ENCODE results near the gene ANKS1A. TPM values are rescaled to one million over a fixed set of nuclear protein-coding genes. Genes with fewer than 3 reads are reported as not detected.

Gene ANKS1A
- polyA plus RNA-seq, 4 donors, result 6.5 to 29.9 (median 10.8) TPM

- FAIRE-seq (no peak), DNase-seq (no peak)
- no peak overlapping the region for H3K4me3 ChIP-seq (ENCODE audit: low read depth in 1 of 3, low read length in 3 of 3)
- no peak overlapping the region for H3K27ac ChIP-seq (ENCODE audit: low read depth in 1 of 3, low read length in 2 of 3)
- WGBS, 3 donors, result 82 to 86% (median 84%) methylated on average over 9 of the region's 9 CpGs
- peaks cover 8 to 34% (median 17%) of the 10 kb centered on the region in 3 donors for H3K4me1 ChIP-seq (ENCODE audit: control insufficient read depth in 3 of 3, insufficient read depth in 2 of 3, low read depth in 1 of 3, low read length in 2 of 3)
- peaks cover 0 to 18% (median 0%) of the 10 kb centered on the region in 3 donors for H3K36me3 ChIP-seq (ENCODE audit: control insufficient read depth in 3 of 3, insufficient read depth in 2 of 3, low read depth in 1 of 3, low read length in 3 of 3)
- H3K9me3 ChIP-seq (ENCODE audit: control insufficient read depth in 2 of 2, insufficient read depth in 1 of 2, low read depth in 1 of 2, low read length in 1 of 2), result no peaks in the 10 kb centered on the region
- H3K27me3 ChIP-seq (ENCODE audit: control insufficient read depth in 3 of 3, insufficient read depth in 3 of 3, low read length in 3 of 3), result no peaks in the 10 kb centered on the region
Observed at GRCh38 chr6:35028781-35029769, 140.0 kb downstream of the ANKS1A start.

- Histone ChIP-seq H3K4me1 (ENCODE audit: control insufficient read depth in 3 of 3, insufficient read depth in 2 of 3, low read depth in 1 of 3, low read length in 2 of 3) (peaks cover 11 to 32% (median 14%) of the 10 kb centered on the region in 3 donors), H3K4me3 (ENCODE audit: low read depth in 1 of 3, low read length in 3 of 3) (no peak overlapping the region), H3K27ac (ENCODE audit: low read depth in 1 of 3, low read length in 2 of 3) (no peak overlapping the region), H3K9me3 (ENCODE audit: control insufficient read depth in 2 of 2, insufficient read depth in 1 of 2, low read depth in 1 of 2, low read length in 1 of 2) (no peaks in the 10 kb centered on the region), H3K36me3 (ENCODE audit: control insufficient read depth in 3 of 3, insufficient read depth in 2 of 3, low read depth in 1 of 3, low read length in 3 of 3) (peaks cover 0 to 22% (median 0%) of the 10 kb centered on the region in 3 donors), H3K27me3 (ENCODE audit: control insufficient read depth in 3 of 3, insufficient read depth in 3 of 3, low read length in 3 of 3) (no peaks in the 10 kb centered on the region)
- FAIRE-seq (no peak), DNase-seq (no peak)
- 75 to 99% (median 94%) methylated on average over 2 of the region's 2 CpGs for WGBS, 3 donors
Observed at GRCh38 chr6:35030099-35030498, 141.0 kb downstream of the ANKS1A start.

DNA sequence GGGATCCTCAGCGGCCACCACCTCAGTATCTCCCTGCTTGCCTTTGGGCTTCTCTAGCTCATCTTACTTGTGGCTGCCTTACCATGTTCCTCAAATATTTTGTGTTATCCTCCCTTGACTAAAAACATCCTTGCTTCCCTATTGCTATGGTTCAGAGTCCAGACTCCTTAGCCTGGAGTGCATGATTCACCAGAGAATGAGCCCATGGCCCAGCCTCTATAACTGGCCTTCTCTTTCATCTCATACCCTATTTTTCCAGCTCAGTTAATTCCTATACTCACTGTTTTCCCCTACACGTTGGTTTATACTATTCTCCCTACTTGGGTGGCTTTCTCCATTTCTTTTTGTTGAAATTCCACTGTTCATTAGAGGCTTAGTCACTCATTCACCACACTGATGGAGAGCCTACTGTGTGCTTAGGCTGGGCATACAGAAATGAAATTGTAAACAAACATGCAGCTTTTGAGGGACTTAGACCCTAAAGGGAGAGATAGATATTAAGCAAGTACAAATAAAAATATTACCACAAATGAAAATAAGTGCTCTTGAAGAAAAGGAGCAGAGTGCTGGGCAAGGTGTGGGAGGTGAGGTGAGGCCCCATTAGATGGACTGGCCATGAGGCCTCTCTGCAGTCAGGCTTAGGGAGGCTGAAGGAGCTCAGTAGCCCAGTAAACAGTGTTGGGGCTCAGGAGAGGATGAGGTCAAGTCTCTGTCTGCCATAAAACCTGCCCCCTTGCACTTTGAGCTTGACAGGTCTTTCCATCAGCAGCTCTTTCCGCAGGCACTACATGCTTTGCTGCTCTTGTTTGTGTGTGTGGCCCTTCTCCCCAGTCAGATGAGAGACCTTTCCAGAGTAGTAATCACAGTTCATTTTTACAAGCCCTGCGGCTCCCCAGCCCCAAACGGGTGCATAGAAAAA is 142.8 kb downstream of the ANKS1A start:
- no peaks in the 10 kb centered on the region for H3K9me3 ChIP-seq (ENCODE audit: control insufficient read depth in 2 of 2, insufficient read depth in 1 of 2, low read depth in 1 of 2, low read length in 1 of 2)
- H3K4me1 ChIP-seq (ENCODE audit: control insufficient read depth in 3 of 3, insufficient read depth in 2 of 3, low read depth in 1 of 3, low read length in 2 of 3), result peaks cover 7 to 28% (median 13%) of the 10 kb centered on the region in 3 donors
- no peak for FAIRE-seq
- no peak overlapping the region for H3K4me3 ChIP-seq (ENCODE audit: low read depth in 1 of 3, low read length in 3 of 3)
- H3K27ac ChIP-seq (ENCODE audit: low read depth in 1 of 3, low read length in 2 of 3), result peak overlapping the region; percentile 0 to 54 (median 8)
- WGBS, 3 donors, result 41 to 66% (median 58%) methylated on average over 5 of the region's 5 CpGs
- peak; percentile 81 to 86 for DNase-seq
- peaks cover 0 to 34% (median 0%) of the 10 kb centered on the region in 3 donors for H3K36me3 ChIP-seq (ENCODE audit: control insufficient read depth in 3 of 3, insufficient read depth in 2 of 3, low read depth in 1 of 3, low read length in 3 of 3)
- no peaks in the 10 kb centered on the region for H3K27me3 ChIP-seq (ENCODE audit: control insufficient read depth in 3 of 3, insufficient read depth in 3 of 3, low read length in 3 of 3)

DNA sequence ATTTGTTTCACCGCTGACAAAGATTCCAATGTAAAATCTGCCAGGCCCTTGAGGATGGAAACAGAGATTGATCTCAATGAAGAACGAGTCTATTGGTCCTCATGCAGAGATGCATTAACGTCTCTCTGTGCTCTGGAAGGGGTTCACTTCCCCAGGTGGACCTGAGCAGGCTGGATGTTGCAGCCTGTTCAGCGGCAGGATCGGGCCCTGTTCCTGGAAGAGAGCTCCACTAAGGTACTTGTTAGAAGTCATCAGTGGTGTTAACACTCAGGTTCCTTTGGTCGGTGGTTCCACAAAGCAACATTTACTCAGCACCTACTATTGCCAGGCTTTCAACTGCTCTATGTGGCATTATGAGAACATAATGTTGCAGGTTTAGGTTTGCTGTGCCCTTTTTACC is 144.6 kb downstream of the ANKS1A start:
- no peak for DNase-seq
- FAIRE-seq, result no peak
- Histone ChIP-seq H3K4me3 (ENCODE audit: low read depth in 1 of 3, low read length in 3 of 3) (no peak overlapping the region), H3K9me3 (ENCODE audit: control insufficient read depth in 2 of 2, insufficient read depth in 1 of 2, low read depth in 1 of 2, low read length in 1 of 2) (no peaks in the 10 kb centered on the region), H3K27ac (ENCODE audit: low read depth in 1 of 3, low read length in 2 of 3) (peak overlapping the region in 1 of 3 donors; percentile 1), H3K27me3 (ENCODE audit: control insufficient read depth in 3 of 3, insufficient read depth in 3 of 3, low read length in 3 of 3) (no peaks in the 10 kb centered on the region), H3K36me3 (ENCODE audit: control insufficient read depth in 3 of 3, insufficient read depth in 2 of 3, low read depth in 1 of 3, low read length in 3 of 3) (peaks cover 0 to 41% (median 0%) of the 10 kb centered on the region in 3 donors), H3K4me1 (ENCODE audit: control insufficient read depth in 3 of 3, insufficient read depth in 2 of 3, low read depth in 1 of 3, low read length in 2 of 3) (peaks cover 7 to 28% (median 13%) of the 10 kb centered on the region in 3 donors)
- WGBS, 3 donors, result 89 to 97% (median 92%) methylated on average over 6 of the region's 6 CpGs

GRCh38 chr6:35034411-35035191 is 145.5 kb downstream of the ANKS1A start:
- Histone ChIP-seq H3K27ac (ENCODE audit: low read depth in 1 of 3, low read length in 2 of 3) (peak overlapping the region; percentile 9 to 84 (median 36)), H3K9me3 (ENCODE audit: control insufficient read depth in 2 of 2, insufficient read depth in 1 of 2, low read depth in 1 of 2, low read length in 1 of 2) (no peaks in the 10 kb centered on the region), H3K4me3 (ENCODE audit: low read depth in 1 of 3, low read length in 3 of 3) (no peak overlapping the region), H3K4me1 (ENCODE audit: control insufficient read depth in 3 of 3, insufficient read depth in 2 of 3, low read depth in 1 of 3, low read length in 2 of 3) (peaks cover 7 to 28% (median 13%) of the 10 kb centered on the region in 3 donors), H3K36me3 (ENCODE audit: control insufficient read depth in 3 of 3, insufficient read depth in 2 of 3, low read depth in 1 of 3, low read length in 3 of 3) (peaks cover 0 to 45% (median 0%) of the 10 kb centered on the region in 3 donors), H3K27me3 (ENCODE audit: control insufficient read depth in 3 of 3, insufficient read depth in 3 of 3, low read length in 3 of 3) (no peaks in the 10 kb centered on the region)
- WGBS, 3 donors, result 30 to 48% (median 38%) methylated on average over 13 of the region's 13 CpGs
- FAIRE-seq, result no peak
- peak; percentile 67 to 93 for DNase-seq

- FAIRE-seq (no peak), DNase-seq (no peak)
- Histone ChIP-seq H3K27ac (ENCODE audit: low read depth in 1 of 3, low read length in 2 of 3) (peak overlapping the region in 1 of 3 donors; percentile 84), H3K4me1 (ENCODE audit: control insufficient read depth in 3 of 3, insufficient read depth in 2 of 3, low read depth in 1 of 3, low read length in 2 of 3) (peaks cover 7 to 28% (median 13%) of the 10 kb centered on the region in 3 donors), H3K27me3 (ENCODE audit: control insufficient read depth in 3 of 3, insufficient read depth in 3 of 3, low read length in 3 of 3) (no peaks in the 10 kb centered on the region), H3K9me3 (ENCODE audit: control insufficient read depth in 2 of 2, insufficient read depth in 1 of 2, low read depth in 1 of 2, low read length in 1 of 2) (no peaks in the 10 kb centered on the region), H3K4me3 (ENCODE audit: low read depth in 1 of 3, low read length in 3 of 3) (no peak overlapping the region), H3K36me3 (ENCODE audit: control insufficient read depth in 3 of 3, insufficient read depth in 2 of 3, low read depth in 1 of 3, low read length in 3 of 3) (peaks cover 0 to 48% (median 0%) of the 10 kb centered on the region in 3 donors)
- WGBS, 3 donors, result 65 to 73% (median 72%) methylated on average over 5 of the region's 5 CpGs
Observed at GRCh38 chr6:35035481-35036030, 146.5 kb downstream of the ANKS1A start.

GRCh38 chr6:35036059-35036827 is 147.2 kb downstream of the ANKS1A start:
- no peak overlapping the region for H3K4me3 ChIP-seq (ENCODE audit: low read depth in 1 of 3, low read length in 3 of 3)
- H3K36me3 ChIP-seq (ENCODE audit: control insufficient read depth in 3 of 3, insufficient read depth in 2 of 3, low read depth in 1 of 3, low read length in 3 of 3), result peaks cover 0 to 50% (median 0%) of the 10 kb centered on the region in 3 donors
- no peaks in the 10 kb centered on the region for H3K9me3 ChIP-seq (ENCODE audit: control insufficient read depth in 2 of 2, insufficient read depth in 1 of 2, low read depth in 1 of 2, low read length in 1 of 2)
- H3K4me1 ChIP-seq (ENCODE audit: control insufficient read depth in 3 of 3, insufficient read depth in 2 of 3, low read depth in 1 of 3, low read length in 2 of 3), result peaks cover 6 to 27% (median 13%) of the 10 kb centered on the region in 3 donors
- no peak overlapping the region for H3K27ac ChIP-seq (ENCODE audit: low read depth in 1 of 3, low read length in 2 of 3)
- 68 to 74% (median 70%) methylated on average over 7 of the region's 7 CpGs for whole genome bisulfite sequencing, 3 donors
- no peak for DNase-seq
- H3K27me3 ChIP-seq (ENCODE audit: control insufficient read depth in 3 of 3, insufficient read depth in 3 of 3, low read length in 3 of 3), result no peaks in the 10 kb centered on the region
- no peak for FAIRE-seq
